ENCODE data around the gene PLEKHG1.

PLEKHG1 gene

GRCh38 chr6:150599199-150600009 lies at the start of gene PLEKHG1:
TSS of gene PLEKHG1 (plus strand) at chr6:150599885. CDS start at chr6:150733682, 133,797 bp downstream.
- peak in 30 of 51 donors; percentile 7 to 59 (median 28) for DNase-seq

DNA sequence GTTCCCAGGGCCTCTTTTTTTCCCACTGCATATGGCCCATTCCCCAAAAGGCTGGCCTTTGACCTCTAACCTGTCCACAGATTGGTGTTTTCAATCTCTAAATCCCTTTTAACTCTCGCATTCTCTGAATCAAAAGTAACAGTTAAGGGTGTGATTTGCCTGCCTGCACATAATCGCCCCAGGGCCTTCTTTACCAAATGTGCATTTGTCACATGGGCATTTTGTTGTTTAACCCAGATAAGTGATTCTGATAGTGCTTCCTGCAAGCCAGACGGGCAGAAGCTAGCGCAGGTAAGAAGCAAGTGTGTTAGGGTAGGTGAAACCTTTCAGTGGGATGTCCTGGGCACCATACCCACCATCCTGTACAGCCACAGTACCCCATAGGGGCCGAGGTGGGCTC lies 49.4 kb upstream of the PLEKHG1 start:
- no peak for DNase-seq

- no peak for DNase-seq
These were observed 42.6 kb upstream of the PLEKHG1 start for GRCh38 chr6:150557043-150557599.

- no peak for DNase-seq
These were observed 39.4 kb upstream of the PLEKHG1 start for GRCh38 chr6:150560004-150560883.

- DNase-seq, result no peak
These were observed 38.8 kb upstream of the PLEKHG1 start for GRCh38 chr6:150560884-150561219.

DNA sequence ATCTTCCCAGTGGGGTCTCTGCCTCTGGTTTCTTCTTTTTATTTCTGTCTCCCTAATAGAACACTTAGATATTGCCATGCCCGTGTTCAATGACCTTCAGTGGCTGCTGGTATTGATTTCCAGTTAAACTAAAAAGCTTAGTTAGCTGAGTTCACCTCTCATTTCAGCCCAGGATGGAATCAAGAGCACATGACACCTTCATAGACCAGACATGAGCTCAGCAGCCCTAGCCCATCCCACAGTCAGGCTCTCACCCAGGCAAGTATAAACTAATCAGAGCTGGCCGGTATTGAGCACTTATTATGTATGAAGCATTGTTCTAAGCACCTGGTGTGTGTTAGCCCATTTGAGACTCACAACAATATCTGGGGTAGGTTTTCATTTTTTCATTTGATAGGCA lies 33.7 kb upstream of the PLEKHG1 start:
- no peak for DNase-seq

- no peak for DNase-seq
These were observed 33.2 kb upstream of the PLEKHG1 start for GRCh38 chr6:150566486-150566885.

DNA sequence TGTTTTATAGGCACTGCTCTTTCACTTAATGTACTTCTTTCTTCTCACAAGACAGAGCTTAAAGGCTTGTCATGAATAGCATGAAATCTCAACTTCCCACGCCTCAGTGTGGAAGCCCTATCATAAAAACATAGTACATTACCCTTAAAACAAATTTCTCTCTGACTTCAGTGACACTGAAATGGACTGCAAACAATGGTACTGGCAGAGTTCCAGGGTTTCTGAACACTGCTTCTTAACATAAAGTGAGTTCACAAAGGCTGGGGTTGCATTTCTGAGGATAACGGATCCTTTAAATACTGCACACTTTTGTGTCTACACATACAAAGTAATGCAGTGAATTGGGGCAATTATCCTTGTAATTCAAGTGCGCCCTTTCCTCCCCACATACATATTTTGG lies 32.3 kb upstream of the PLEKHG1 start:
- DNase-seq, result peak in 1 of 51 donors; percentile 40

DNA sequence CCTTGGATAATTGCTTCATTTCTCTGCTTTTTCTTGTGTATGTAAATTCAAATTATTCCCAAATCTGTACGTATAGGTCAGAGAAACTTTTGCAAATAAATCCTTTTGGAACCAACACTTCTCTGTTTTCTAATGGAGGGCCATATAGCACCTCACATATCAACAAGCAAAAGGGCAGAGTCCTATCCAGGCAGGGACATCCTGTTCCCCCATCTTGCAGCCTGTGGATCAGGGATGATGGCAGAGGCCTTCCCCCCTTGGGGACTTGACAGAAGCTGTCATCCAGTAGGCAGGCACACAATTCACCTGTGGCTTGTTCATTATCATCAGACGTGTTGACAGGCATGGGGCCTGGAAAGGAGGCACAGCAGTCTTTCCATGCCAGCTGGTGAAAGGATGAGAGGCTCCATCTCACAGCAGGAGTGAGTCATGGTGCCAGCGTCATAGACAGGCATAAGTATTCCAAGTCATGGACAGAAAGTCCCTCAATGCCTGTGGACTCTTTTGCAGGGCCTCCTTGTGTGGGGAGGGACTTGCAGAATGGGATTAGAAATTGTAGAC lies 31.8 kb upstream of the PLEKHG1 start:
- DNase-seq, result peak in 1 of 51 donors; percentile 28

DNA sequence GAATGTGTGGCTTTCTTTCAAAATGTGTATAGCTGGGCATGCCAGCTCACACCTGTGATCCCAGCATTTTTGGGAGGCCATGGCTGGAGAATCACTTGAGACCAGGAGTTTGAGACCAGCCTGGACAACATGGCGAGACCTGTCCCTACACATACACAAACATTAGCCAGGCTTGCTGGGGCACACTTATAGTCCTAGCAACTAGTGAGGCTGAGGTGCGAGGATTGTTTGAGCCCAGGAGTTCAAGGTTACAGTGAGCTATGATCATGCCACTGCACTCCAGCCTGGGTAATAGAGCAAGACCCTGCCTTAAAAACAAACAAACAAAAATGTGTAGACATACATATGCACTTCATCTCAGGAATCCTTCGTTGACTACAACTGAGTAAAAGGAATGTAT lies 31.1 kb upstream of the PLEKHG1 start:
- no peak for DNase-seq

DNA sequence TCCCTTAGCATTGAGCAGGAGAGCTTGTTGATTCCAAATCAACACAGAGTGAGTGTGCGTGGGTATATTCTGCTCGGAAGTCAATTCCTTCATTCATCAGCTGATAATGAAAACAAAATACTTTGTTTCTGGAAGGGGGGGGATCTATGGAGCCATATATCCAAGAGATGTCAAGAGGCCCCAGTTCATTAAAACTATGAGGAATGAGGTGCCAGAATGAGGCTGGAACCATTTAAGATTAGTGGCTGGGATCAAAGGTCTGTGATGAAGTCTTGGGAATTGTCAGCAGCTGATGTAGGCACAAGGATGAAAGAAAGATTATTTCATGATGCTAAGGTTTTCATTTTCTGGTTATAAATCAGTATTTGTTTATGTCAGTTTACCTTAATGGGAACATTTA lies 30.5 kb upstream of the PLEKHG1 start:
- DNase-seq, result no peak

DNA sequence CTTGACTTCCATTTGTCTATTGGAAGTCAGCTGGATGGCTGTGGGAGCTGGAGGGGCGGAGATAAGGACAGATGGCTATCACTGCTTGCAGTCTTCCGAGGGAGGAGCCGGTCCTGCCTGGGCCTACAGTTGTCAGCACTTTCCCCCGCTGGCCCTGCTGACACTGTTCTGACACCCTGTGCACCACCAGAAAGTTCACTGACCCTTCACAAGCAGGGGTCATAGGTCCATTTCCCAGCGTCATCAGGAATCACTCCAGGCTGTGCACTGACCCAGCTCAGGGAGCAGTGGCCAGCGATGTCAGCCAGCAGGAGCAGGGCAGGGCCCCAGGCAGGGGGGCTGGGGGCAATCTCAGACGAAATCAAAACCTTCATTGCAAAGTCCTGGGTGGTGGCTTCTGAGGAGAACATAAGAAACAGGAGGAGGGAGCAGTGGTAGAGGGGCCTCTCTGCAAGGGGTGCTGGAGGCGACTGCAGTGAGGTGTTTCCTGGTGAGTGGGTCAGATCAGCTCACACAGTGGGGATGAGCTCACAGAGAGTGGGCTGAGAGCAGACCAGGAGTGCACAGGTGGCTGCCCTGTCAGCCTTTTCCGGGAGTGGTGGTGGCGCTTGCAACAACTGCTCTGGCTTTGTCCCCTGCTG lies 26.5 kb upstream of the PLEKHG1 start:
- DNase-seq, result no peak

DNA sequence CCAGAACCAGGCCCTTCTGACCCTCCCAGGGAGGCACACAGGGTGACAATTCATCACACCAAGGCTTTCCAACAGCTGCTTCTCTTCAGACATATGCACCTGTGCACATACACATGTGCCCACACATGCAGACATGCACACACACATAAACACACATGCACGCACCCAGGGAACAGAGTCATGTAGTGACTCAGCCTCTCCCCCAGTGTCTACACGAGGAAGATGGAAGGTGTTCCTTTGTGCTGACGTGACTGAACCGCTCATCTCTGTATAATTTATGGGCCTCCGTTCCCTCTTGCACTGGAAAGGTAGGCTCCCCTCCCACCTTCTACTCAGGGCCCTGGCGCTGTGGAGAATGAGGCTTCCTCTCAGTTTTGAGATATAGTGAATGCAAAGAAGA lies 23.8 kb upstream of the PLEKHG1 start:
- DNase-seq, result no peak

DNA sequence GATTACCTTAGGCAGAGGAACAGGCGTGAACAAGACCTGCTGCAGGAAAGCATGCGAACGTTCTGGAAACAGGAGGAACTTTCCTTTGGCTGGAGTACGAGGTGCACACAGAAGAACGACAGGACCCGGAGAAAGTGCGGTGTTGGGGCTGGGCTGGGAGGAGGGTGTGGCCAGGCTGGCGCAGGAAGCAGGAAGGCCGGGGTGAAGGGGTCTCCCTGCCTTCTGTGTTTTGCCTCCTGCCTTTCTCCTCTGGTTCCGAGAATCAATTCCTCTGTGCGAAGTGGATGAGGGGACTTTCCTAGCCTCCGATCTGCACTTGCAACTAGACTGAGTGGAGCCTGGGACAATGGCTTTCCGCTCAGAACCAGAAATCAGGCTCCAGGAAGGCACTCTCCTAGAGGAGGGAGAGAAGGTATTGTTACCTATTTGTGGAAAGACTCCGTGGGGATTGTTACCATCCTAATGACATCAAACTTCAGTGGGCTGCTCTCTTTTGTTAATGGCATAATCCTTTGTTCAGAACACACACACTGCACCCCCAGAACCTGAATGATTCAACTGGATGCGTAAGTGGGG lies 22.9 kb upstream of the PLEKHG1 start:
- no peak for DNase-seq

- DNase-seq, result peak in 10 of 51 donors; percentile 3 to 44 (median 11)
These were observed 20.1 kb upstream of the PLEKHG1 start for GRCh38 chr6:150579611-150580010.

- no peak for DNase-seq
These were observed 19.2 kb upstream of the PLEKHG1 start for GRCh38 chr6:150580489-150580888.

- DNase-seq, result no peak
These were observed 15.6 kb upstream of the PLEKHG1 start for GRCh38 chr6:150584065-150584464.

DNA sequence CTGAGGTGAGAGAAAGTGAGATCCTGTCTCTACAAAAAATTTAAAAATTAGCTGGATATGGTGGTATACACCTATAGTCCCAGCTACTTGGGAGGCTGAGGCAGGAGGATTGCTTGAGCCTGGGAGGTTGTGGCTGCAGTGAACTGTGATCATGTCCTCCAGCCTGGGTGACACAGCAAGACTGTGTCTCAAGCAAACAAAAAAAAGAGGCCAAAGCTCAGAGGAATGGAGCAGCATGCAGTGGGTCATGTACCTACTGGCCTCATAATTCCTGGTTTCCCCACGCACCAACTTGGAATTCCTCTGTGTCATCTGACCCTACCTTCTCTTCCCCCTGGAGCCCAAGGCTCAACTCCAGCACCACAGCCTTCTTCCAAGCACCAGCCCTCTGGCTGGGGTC lies 15.1 kb upstream of the PLEKHG1 start:
- DNase-seq, result no peak

DNA sequence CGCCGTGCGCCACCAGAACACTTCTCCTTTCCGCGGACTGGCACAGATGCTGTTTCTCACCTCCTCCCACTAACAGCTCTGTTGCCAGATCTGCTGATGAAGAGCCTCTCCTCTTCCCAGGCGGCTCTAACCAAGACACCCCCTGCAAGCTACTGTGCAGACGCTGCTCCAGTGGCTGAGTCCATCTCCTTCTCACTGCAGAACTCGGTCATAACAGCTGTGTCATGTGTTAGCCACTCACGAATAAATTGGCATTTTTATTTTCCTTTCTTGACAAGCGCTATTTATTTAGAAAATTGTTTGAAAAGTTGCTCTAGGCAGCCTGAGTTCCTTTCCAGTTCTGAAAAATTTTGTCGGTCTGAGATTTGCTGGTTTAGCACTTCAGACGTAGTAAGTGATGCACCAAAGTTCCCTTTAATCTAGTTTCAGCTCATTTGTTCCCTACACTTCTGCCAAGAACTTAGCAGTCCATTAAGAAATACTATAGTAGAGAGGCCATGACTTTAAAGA lies 12.8 kb upstream of the PLEKHG1 start:
- DNase-seq, result peak in 1 of 51 donors; percentile 53

DNA sequence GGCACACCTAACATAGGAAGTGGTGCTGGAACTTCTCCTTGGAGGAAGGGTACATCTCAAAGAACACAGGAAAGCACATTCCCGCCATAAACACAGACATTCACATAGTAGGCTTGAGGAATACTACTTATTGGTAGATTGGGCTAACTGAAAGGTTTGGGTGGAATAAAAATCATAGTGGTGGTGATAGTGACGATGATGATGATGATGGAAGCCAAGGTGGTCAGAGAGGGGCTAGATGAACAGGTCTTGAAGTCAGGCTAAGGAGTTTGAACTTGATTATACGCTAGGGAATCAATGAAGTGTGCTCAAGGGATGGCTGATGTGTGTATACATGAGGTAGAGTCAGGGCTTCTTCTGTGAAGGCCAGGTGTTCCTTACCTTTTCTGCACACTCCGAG lies 12.0 kb upstream of the PLEKHG1 start:
- no peak for DNase-seq
